Right cardiac atrium (tissue), 5 donors: ENCODE results near the gene ZCCHC8. TPM values are rescaled to one million over a fixed set of nuclear protein-coding genes. Genes with fewer than 3 reads are reported as not detected.
A peak's percentile ranks its signal among the peaks of the same experiment; 100 is the strongest.

Experiments used
- ATAC-seq, 2 donors: fragments of 200-7000 bp; cut with Tn5 transposase; one replicate each; pipeline versions ENCODE4 v1.8.0 to v1.9.1; 2020; ENCODE audit warnings: moderate library complexity in 2 of 2, mild to moderate bottlenecking in 1 of 2
- DNase-seq, 3 donors: peaks; one replicate each; pipeline ENCODE4 v3.0.0-alpha.2; 2020
- H3K27ac ChIP-seq: one replicate; pipeline ENCODE4 v1.5.1; 2013; ENCODE audit warnings: mild to moderate bottlenecking, low read length, control low read depth, moderate library complexity
- H3K27me3 ChIP-seq: one replicate; pipeline ENCODE4 v1.6.1; 2013; ENCODE audit not compliant: control insufficient read depth, insufficient read depth
- H3K4me1 ChIP-seq: one replicate; pipeline ENCODE4 v1.6.1; 2013; ENCODE audit warnings: low read length; ENCODE audit not compliant: control insufficient read depth, insufficient read depth
- H3K4me3 ChIP-seq: one replicate; pipeline ENCODE4 v1.5.1; 2013; ENCODE audit warnings: low read length, control low read depth
- H3K9me3 ChIP-seq: one replicate; pipeline ENCODE4 v1.6.1; 2013; ENCODE audit warnings: low read length; ENCODE audit not compliant: control insufficient read depth
- WGBS: extraction: QIAGEN DNeasy Blood & Tissue Kit; methylation state at CpG from one replicate; pipeline ENCODE4 v1.1.7; 2013; 5-methylcytosine and 5-hydroxymethylcytosine counted together
- intact Hi-C, 4 donors: fragments of 100-400 bp; cut with DNase I; formaldehyde crosslinking; loops; one replicate each; pipeline versions ENCODE4 v1.11.0 to v1.14.0; 2022 to 2023
- polyA plus RNA-seq: library from polyadenylated mRNA; stranded (reverse); fragments of 200-250 nt; gene quantifications from one replicate; pipeline ENCODE4 v1.2.3, GENCODE V29; 2013
- total RNA-seq, 4 donors: library from RNA; stranded (reverse); fragmentation: NEBNext Ultra II Directional; extraction: Animal tissue kit (Norgen Biotek cat#: 25700); gene quantifications; one replicate each; pipeline ENCODE4 v1.2.1, GENCODE V29; 2021
- donor health status: healthy with polysubstance abuse.
- donor health status: DM: no; HTN: yes; CAD: no.
- donor health status: DM: no; HTN: no; CAD: no.
- donor health status: DM: no; HTN: yes; CAD: no; lungs with severe emphysema.
- donor health status: DM: yes; HTN: yes; CAD: no.

ZCCHC8 gene
- total and polyA plus RNA-seq, 5 donors: 10.7 to 11.7 (median 10.8) TPM

DNA sequence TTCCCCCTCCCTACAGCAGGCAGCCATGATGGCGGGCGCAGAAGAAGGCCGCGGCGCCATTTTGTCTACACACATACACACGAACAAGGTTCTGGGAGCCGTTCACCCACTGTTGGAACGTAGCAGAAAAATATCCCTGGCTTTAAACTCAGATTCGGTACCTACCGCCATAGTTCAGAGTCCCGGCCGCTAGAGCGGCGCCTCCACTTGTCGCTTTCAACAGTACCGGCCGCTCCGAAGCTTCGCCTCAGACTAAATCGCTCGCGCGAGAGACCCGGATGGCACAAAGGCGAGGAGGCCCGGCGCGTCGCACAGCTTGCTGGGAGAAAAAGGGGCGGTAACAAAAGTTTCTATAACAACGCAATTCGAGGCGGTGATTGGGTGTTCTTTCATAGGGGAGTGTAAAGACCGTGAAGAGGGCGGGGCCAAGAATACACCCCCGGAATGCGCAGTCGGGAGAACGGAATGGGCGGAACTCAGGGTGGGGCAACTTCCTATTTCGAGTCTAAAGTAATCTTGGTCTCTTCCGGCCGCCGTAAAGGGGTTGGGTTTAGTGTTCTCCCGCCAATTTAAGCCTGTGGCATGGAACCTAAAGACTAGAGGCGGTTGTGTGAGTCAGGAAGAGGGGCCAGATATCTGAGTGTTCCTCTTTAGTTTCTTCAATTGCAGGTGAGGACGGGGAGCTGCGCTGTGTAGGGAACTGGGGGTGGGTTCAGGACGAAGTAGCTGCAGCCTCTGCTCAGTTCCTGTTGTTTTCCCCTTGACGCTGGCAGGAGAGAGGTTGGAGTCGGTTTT lies 26.1 kb upstream of the ZCCHC8 start, which contains the start of the genes KNTC1 and RSRC2:
KNTC1 (plus strand) TSS at position 567 of the 795 bp plus-strand sequence. CDS start 2,815 bp downstream, outside the sequence.
RSRC2 (minus strand) TSS at position 254 of the 795 bp plus-strand sequence; CDS start at position 171, 83 bp downstream.
- no peaks in the 10 kb centered on the region for H3K27me3 ChIP-seq
- peaks cover 5% of the 10 kb centered on the region for H3K4me1 ChIP-seq
- peak within 1 kb of the TSS; percentile 100 for H3K4me3 ChIP-seq
- intact Hi-C loops: no loop called here
- ATAC-seq: peak; percentile 99
- H3K9me3 ChIP-seq: no peaks in the 10 kb centered on the region
- peak within 1 kb of the TSS; percentile 97 for H3K27ac ChIP-seq
- peak; percentile 97 to 98 (median 98) for DNase-seq
- under 1% methylated on average over 51 of the region's 51 CpGs for WGBS

GRCh38 chr12:122523846-122524718 lies 23.4 kb upstream of the ZCCHC8 start:
- intact Hi-C loops: no loop called here
- Histone ChIP-seq H3K4me1 (peaks cover 5% of the 10 kb centered on the region), H3K9me3 (no peaks in the 10 kb centered on the region), H3K4me3 (peak overlapping the region; percentile 100), H3K27ac (no peak overlapping the region), H3K27me3 (no peaks in the 10 kb centered on the region)
- no peak for ATAC-seq
- WGBS: 16% methylated on average over 8 of the region's 8 CpGs
- DNase-seq: no peak

DNA sequence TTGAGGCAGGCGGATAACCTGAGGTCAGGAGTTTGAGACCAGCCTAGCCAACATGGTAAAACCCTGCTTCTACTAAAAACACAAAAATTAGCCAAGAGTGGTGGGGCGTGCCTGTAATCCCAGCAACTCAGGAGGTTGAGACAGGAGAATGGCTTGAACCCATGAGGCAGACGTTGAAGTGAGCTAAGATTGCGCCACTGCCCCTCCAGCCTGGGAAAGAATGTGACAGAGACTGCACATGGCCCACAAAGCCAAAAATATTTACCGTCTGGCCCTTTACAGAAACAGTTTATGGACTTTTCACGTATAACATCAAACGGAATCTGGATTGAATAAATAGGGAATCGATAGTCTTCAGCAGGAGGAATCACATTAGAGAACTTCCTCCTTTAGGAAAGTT lies 22.5 kb upstream of the ZCCHC8 start:
- no peak for DNase-seq
- ATAC-seq: no peak
- no peak overlapping the region for H3K27ac ChIP-seq
- H3K4me1 ChIP-seq: peaks cover 5% of the 10 kb centered on the region
- H3K9me3 ChIP-seq: no peaks in the 10 kb centered on the region
- intact Hi-C loops: no loop called here
- H3K4me3 ChIP-seq: peak overlapping the region; percentile 100
- 47% methylated on average over 8 of the region's 8 CpGs for WGBS
- H3K27me3 ChIP-seq: no peaks in the 10 kb centered on the region

DNA sequence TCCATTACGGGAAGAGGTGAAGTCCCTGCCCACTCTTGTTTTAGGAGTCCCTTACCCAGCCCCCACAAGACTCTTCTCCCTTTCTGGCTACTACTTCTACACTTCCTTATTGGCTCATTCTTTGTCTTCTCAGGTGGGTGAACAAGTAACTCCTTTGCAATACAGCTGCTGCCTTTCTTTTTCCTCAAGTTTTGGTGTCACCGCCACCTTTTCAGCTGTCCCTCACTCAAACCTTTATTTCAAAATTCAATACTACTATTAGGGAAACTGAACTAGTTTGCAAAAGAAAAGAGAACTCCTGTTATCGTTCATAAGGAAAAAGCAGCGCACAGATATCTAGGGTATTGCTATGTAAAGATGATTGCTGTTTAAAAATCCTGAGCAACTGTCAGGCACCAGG lies 19.9 kb upstream of the ZCCHC8 start:
- WGBS: 91% methylated on average over 4 of the region's 4 CpGs
- no peaks in the 10 kb centered on the region for H3K27me3 ChIP-seq
- H3K9me3 ChIP-seq: no peaks in the 10 kb centered on the region
- H3K27ac ChIP-seq: no peak overlapping the region
- H3K4me1 ChIP-seq: peaks cover 3% of the 10 kb centered on the region
- intact Hi-C loops: no loop called here
- ATAC-seq (no peak), DNase-seq (no peak)
- H3K4me3 ChIP-seq: no peak overlapping the region

GRCh38 chr12:122519418-122519817 lies 18.7 kb upstream of the ZCCHC8 start:
- no peak overlapping the region for H3K4me3 ChIP-seq
- ATAC-seq: no peak
- no peaks in the 10 kb centered on the region for H3K27me3 ChIP-seq
- WGBS: 68% methylated on average over 1 of the region's 1 CpG
- H3K4me1 ChIP-seq: peaks cover 3% of the 10 kb centered on the region
- no peak overlapping the region for H3K27ac ChIP-seq
- no peak for DNase-seq
- H3K9me3 ChIP-seq: no peaks in the 10 kb centered on the region
- intact Hi-C loops: no loop called here

DNA sequence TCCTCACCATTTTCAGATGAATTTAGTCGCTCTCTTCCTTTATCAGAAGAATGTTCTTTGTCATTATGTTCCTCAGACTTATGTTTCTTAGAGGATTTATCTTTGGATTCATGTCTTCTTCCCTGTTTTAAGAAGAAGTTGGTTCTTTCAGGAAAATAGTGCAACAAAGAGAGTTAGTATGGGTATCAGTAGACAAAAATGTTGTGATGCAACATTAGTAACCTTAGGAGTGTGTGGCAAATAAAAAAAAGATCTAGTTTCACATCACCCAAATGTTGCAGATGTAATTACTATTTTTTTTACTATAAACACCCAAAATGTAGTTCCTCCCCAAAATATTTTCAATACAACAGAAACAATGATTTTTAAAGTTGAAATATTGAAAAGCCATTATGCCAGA lies 18.2 kb upstream of the ZCCHC8 start:
- Histone ChIP-seq H3K27ac (no peak overlapping the region), H3K4me1 (peaks cover 3% of the 10 kb centered on the region), H3K9me3 (no peaks in the 10 kb centered on the region), H3K4me3 (no peak overlapping the region), H3K27me3 (no peaks in the 10 kb centered on the region)
- no peak for DNase-seq
- ATAC-seq: no peak
- WGBS: 94% methylated on average over 1 of the region's 1 CpG
- intact Hi-C loops: no loop called here

DNA sequence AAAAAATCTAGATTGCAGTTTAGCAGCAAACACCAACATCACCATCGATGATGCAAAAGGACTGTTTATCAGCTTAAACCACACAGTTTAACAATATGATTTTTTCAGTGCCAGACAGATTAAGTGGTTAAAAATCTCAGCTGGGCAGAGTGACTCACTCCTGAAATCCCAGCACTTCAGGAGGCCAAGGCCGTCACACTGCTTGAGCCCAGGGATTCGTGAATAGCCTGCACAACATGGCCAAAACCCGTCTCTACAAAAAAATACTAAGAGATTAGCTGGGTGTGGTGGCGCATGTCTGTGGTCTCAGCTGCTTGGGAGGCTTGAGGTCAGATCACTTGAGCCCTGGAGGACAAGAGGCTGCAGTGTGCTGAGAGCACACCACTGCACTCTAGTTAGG lies 17.1 kb upstream of the ZCCHC8 start:
- ATAC-seq: peak; percentile 22 to 67
- intact Hi-C loops: no loop called here
- Histone ChIP-seq H3K9me3 (no peaks in the 10 kb centered on the region), H3K4me3 (no peak overlapping the region), H3K4me1 (no peaks in the 10 kb centered on the region), H3K27ac (no peak overlapping the region), H3K27me3 (no peaks in the 10 kb centered on the region)
- 62% methylated on average over 5 of the region's 5 CpGs for WGBS
- DNase-seq: no peak

DNA sequence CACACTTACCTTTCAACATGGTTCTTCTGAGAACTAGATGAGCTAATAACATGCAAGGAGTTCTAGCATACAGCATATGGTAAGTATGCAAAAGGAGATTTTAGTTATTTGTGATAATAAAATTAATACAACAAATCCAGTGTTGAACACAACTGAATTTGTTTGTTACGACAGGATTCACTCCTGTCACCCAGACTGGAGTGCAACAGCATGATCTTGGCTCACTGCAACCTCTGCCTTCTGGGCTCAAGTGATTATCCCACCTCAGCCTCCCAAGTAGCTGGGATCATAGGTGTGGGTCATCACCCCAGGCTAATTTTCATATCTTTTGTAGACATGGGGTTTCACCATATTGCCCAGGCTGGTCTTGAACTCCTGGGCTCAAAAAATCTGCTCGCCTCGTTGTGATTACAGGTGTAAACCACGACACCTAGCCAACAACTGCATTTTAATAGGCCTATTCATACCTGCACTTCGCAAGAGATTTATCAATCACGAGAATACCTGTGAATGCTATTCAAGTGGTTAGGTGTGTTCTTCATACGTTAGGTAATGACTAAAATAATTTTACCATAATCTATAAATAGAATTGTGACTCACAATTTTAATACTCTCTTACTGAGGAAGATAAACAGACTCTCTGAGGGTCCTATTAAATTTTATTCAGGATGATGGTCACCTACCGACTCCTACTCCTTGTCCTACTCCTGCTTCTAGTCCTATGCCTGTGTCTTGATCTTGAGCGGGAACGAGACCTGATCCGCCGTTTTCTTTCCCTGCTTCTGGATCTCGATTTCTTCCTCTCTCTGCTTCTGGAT lies 16.0 kb upstream of the ZCCHC8 start:
- ATAC-seq: no peak
- H3K4me1 ChIP-seq: no peaks in the 10 kb centered on the region
- DNase-seq: no peak
- WGBS: 90% methylated on average over 13 of the region's 13 CpGs
- H3K27ac ChIP-seq: no peak overlapping the region
- no peaks in the 10 kb centered on the region for H3K9me3 ChIP-seq
- intact Hi-C loops: no loop called here
- no peak overlapping the region for H3K4me3 ChIP-seq
- no peaks in the 10 kb centered on the region for H3K27me3 ChIP-seq

- Histone ChIP-seq H3K27ac (no peak overlapping the region), H3K4me3 (no peak overlapping the region), H3K9me3 (no peaks in the 10 kb centered on the region), H3K27me3 (no peaks in the 10 kb centered on the region), H3K4me1 (no peaks in the 10 kb centered on the region)
- ATAC-seq (no peak), DNase-seq (no peak)
- 94% methylated on average over 2 of the region's 2 CpGs for WGBS
- intact Hi-C loops: no loop called here
These were observed 14.5 kb upstream of the ZCCHC8 start for GRCh38 chr12:122515275-122515674.

DNA sequence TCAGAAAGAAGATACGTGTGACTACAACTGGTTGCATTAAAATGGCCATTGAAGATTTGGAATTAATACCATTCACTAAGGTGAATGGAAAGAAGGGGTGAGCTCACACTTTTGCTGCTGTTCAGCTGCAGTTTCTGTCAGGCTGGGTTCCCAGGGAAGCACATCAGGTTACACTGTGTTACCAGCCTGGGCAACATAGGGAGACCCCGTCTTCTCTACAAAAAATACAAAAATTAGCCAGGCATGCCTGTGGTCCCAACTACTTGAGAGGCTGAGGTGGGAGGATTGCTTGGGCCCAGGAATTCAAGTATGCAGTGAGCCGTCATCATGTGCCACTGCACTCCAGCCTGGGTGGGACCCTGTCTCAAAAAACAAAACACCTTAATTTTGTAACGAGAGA lies 12.9 kb upstream of the ZCCHC8 start:
- intact Hi-C loops: no loop called here
- no peaks in the 10 kb centered on the region for H3K27me3 ChIP-seq
- 92% methylated on average over 4 of the region's 4 CpGs for WGBS
- H3K4me1 ChIP-seq: no peaks in the 10 kb centered on the region
- H3K4me3 ChIP-seq: no peak overlapping the region
- H3K9me3 ChIP-seq: no peaks in the 10 kb centered on the region
- DNase-seq (no peak), ATAC-seq (no peak)
- no peak overlapping the region for H3K27ac ChIP-seq
